Stomach (tissue), 9 donors: Measurements from ENCODE around the gene ADAMTS6. TPM values are rescaled to one million over a fixed set of nuclear protein-coding genes. Genes with fewer than 3 reads are reported as not detected.

Source experiments
- DNase-seq, 2 donors: peaks; one replicate each; pipeline versions ENCODE4 v3.0.0 to v3.0.0-alpha.2; 2013 to 2019
- H3K27ac ChIP-seq, 5 donors: fragments of 200-600 bp in 4 of 5; sonication (generic) in 4 of 5; one replicate each; pipeline ENCODE4 v1.5.1; 2013 to 2019; ENCODE audit warnings: mild to moderate bottlenecking in 1 of 5, moderate library complexity in 1 of 5
- H3K27me3 ChIP-seq, 3 donors: fragments of 200-600 bp; sonication (generic); one replicate each; pipeline ENCODE4 v1.5.1; 2017 to 2019; ENCODE audit warnings: mixed run types in 1 of 3
- H3K36me3 ChIP-seq, 4 donors: fragments of 200-600 bp; sonication (generic); 1 replicate in 3 of 4; 2 replicates in 1 of 4; pipeline ENCODE4 v1.5.1; 2016 to 2019
- H3K4me1 ChIP-seq, 4 donors: fragments of 200-600 bp; sonication (generic); one replicate each; pipeline ENCODE4 v1.5.1; 2016 to 2019
- H3K4me3 ChIP-seq, 4 donors: fragments of 200-600 bp; sonication (generic) in 3 of 4; one replicate each; pipeline ENCODE4 v1.5.1; 2016 to 2019; ENCODE audit warnings: mild to moderate bottlenecking in 1 of 4
- H3K9me3 ChIP-seq, 4 donors: fragments of 200-600 bp; sonication (generic); one replicate each; pipeline ENCODE4 v1.5.1; 2016 to 2019
- CTCF ChIP-seq, 7 experiments: fragments of 450-650 bp in 4 of 7; fragments of 200-600 bp in 3 of 7; sonication (generic) in 3 of 7; IDR thresholded peaks; one replicate each; pipeline ENCODE4 v1.5.1; 2016 to 2019; ENCODE audit warnings: antibody characterized with exemption in 7 of 7, control low read depth in 2 of 7, mild to moderate bottlenecking in 1 of 7
- EP300 ChIP-seq: sonication (generic); formaldehyde crosslinking; IDR thresholded peaks from one replicate; pipeline ENCODE4 v1.6.1; 2017; ENCODE audit warnings: antibody characterized with exemption
- POLR2A ChIP-seq, 4 donors: fragments of 450-650 bp; IDR thresholded peaks; one replicate each; pipeline ENCODE4 v1.6.1; 2016; ENCODE audit warnings: antibody characterized with exemption in 4 of 4, control low read depth in 2 of 4, mild to moderate bottlenecking in 1 of 4, moderate library complexity in 1 of 4
- POLR2AphosphoS5 ChIP-seq, 3 donors: sonication (generic); formaldehyde crosslinking; IDR thresholded peaks; one replicate each; pipeline ENCODE4 v1.6.1; 2016; ENCODE audit warnings: antibody characterized with exemption in 3 of 3
- WGBS, 5 donors: extraction: QIAGEN DNeasy Blood & Tissue Kit in 3 of 5; methylation state at CpG; one replicate each; pipeline versions ENCODE4 v1.1.5 to v1.1.7; 2013 to 2018; 5-methylcytosine and 5-hydroxymethylcytosine counted together
- intact Hi-C: fragments of 100-400 bp; cut with DNase I; formaldehyde crosslinking; loops from one replicate; pipeline ENCODE4 v1.15.1; 2023; ENCODE audit warnings: low total_unique reads
- polyA plus RNA-seq, 3 donors: library from polyadenylated mRNA; stranded (reverse); fragments of 200-250 nt; gene quantifications; one replicate each; pipeline ENCODE4 v1.2.3, GENCODE V29; 2013
- total RNA-seq, 5 donors: library from RNA; depleted of rRNA; stranded (reverse); fragments of >200 nt; gene quantifications; one replicate each; pipeline versions ENCODE4 v1.1.0 to v1.2.3, GENCODE V29; 2014 to 2016
- donor health status: healthy with polysubstance abuse.
- donor health status: Bipolar disorder and iron deficiency.
- donor health status: healthy.

Gene ADAMTS6
- total and polyA plus RNA-seq, 8 donors, result 0.15 to 43.3 (median 0.58) TPM; not detected in 1

GRCh38 chr5:65481171-65481581 is 544 bp downstream of the ADAMTS6 start:
- no peak for DNase-seq
- WGBS, 5 donors, result 0 to 1% (median 1%) methylated on average over 7 of the region's 7 CpGs

GRCh38 chr5:65480306-65480865 is 1.3 kb downstream of the ADAMTS6 start:
- Histone ChIP-seq H3K36me3 (no peaks in the 10 kb centered on the region), H3K27ac (peak overlapping the region; percentile 24 to 93 (median 83)), H3K27me3 (no peaks in the 10 kb centered on the region), H3K4me1 (peaks cover 8 to 35% (median 24%) of the 10 kb centered on the region in 4 donors), H3K9me3 (no peaks in the 10 kb centered on the region), H3K4me3 (peak overlapping the region; percentile 49 to 62 (median 59))
- intact Hi-C loops, result loop anchor here (5.0 to 10.0 kb wide), 3 partner anchors 376 to 846 kb away; no protein-coding TSS in a partner anchor
- TF ChIP-seq EP300, result no peak
- no peak for TF ChIP-seq POLR2A (IDR thresholded peaks at IDR 0.05)
- TF ChIP-seq POLR2AphosphoS5 (IDR thresholded peaks at IDR 0.05), result peak; percentile 14 to 53 (median 45)
- 0 to 1% (median 1%) methylated on average over 15 of the region's 15 CpGs for WGBS, 5 donors
- peak; percentile 72 to 90 for DNase-seq

More at GRCh38 chr5:65481171-65481581, 544 bp downstream of the ADAMTS6 start:
- intact Hi-C loops, result loop anchor here (5.0 to 10.0 kb wide), 3 partner anchors 376 to 846 kb away; no protein-coding TSS in a partner anchor
- Histone ChIP-seq H3K4me1 (peaks cover 8 to 35% (median 24%) of the 10 kb centered on the region in 4 donors), H3K9me3 (no peaks in the 10 kb centered on the region), H3K27ac (peak overlapping the region; percentile 73 to 93 (median 87)), H3K27me3 (no peaks in the 10 kb centered on the region), H3K36me3 (no peaks in the 10 kb centered on the region), H3K4me3 (peak overlapping the region; percentile 49 to 62 (median 59))
- TF ChIP-seq CTCF (IDR thresholded peaks at IDR 0.05) (no peak), EP300 (no peak), POLR2A (IDR thresholded peaks at IDR 0.05) (no peak), POLR2AphosphoS5 (IDR thresholded peaks at IDR 0.05) (no peak)

- TF ChIP-seq POLR2AphosphoS5 (IDR thresholded peaks at IDR 0.05) (no peak), POLR2A (IDR thresholded peaks at IDR 0.05) (no peak), EP300 (no peak), CTCF (IDR thresholded peaks at IDR 0.05) (no peak)
- no peak for DNase-seq
- H3K4me3 ChIP-seq, result peak overlapping the region in 3 of 4 donors; percentile 49 to 60 (median 58)
- H3K36me3 ChIP-seq, result no peaks in the 10 kb centered on the region
- intact Hi-C loops, result no loop called here
- 39 to 70% (median 54%) methylated on average over 1 of the region's 1 CpG for WGBS, 5 donors
- no peaks in the 10 kb centered on the region for H3K9me3 ChIP-seq
- peaks cover 8 to 35% (median 24%) of the 10 kb centered on the region in 4 donors for H3K4me1 ChIP-seq
- H3K27me3 ChIP-seq, result no peaks in the 10 kb centered on the region
- peak overlapping the region in 4 of 5 donors; percentile 71 to 93 (median 85) for H3K27ac ChIP-seq
Measured at GRCh38 chr5:65479527-65479926, 2.2 kb downstream of the ADAMTS6 start.

GRCh38 chr5:65478336-65478735 is 3.4 kb downstream of the ADAMTS6 start:
- no peak overlapping the region for H3K27ac ChIP-seq
- H3K4me1 ChIP-seq, result peaks cover 8 to 31% (median 21%) of the 10 kb centered on the region in 4 donors
- intact Hi-C loops, result no loop called here
- TF ChIP-seq POLR2AphosphoS5 (IDR thresholded peaks at IDR 0.05) (no peak), POLR2A (IDR thresholded peaks at IDR 0.05) (no peak), EP300 (no peak), CTCF (IDR thresholded peaks at IDR 0.05) (no peak)
- no peak overlapping the region for H3K4me3 ChIP-seq
- no peaks in the 10 kb centered on the region for H3K36me3 ChIP-seq
- no peak for DNase-seq
- H3K9me3 ChIP-seq, result no peaks in the 10 kb centered on the region
- WGBS, 5 donors, result 53 to 81% (median 63%) methylated on average over 1 of the region's 1 CpG
- no peaks in the 10 kb centered on the region for H3K27me3 ChIP-seq

GRCh38 chr5:65475895-65476294 is 5.8 kb downstream of the ADAMTS6 start:
- 79 to 97% (median 93%) methylated on average over 1 of the region's 1 CpG for WGBS, 5 donors
- Histone ChIP-seq H3K9me3 (no peaks in the 10 kb centered on the region), H3K4me1 (peaks cover 4 to 16% (median 10%) of the 10 kb centered on the region in 4 donors), H3K36me3 (no peaks in the 10 kb centered on the region), H3K27ac (no peak overlapping the region), H3K27me3 (no peaks in the 10 kb centered on the region), H3K4me3 (no peak overlapping the region)
- DNase-seq, result no peak
- no peak for TF ChIP-seq EP300
- intact Hi-C loops, result no loop called here
